ENCODE measurements around the gene KRTAP12-1.
"Not testable (repeated sequence)": the region's sequence is repeated elsewhere in the genome, so short reads cannot be mapped to it uniquely, and the experiment has no call there.

The KRTAP12-1 gene

GRCh38 chr21:44647222-44647552 is 34.8 kb downstream of the KRTAP12-1 start:
- H3K27me3 ChIP-seq (ENCODE audit: insufficient read depth, low read length), result no peaks in the 10 kb centered on the region
- no peak overlapping the region for H3K4me2 ChIP-seq (ENCODE audit: low read length)
- no peak for TF ChIP-seq EZH2 (IDR thresholded peaks at IDR 0.05; ENCODE audit: borderline replicate concordance, low read length)
- TF ChIP-seq, protein P1, sequence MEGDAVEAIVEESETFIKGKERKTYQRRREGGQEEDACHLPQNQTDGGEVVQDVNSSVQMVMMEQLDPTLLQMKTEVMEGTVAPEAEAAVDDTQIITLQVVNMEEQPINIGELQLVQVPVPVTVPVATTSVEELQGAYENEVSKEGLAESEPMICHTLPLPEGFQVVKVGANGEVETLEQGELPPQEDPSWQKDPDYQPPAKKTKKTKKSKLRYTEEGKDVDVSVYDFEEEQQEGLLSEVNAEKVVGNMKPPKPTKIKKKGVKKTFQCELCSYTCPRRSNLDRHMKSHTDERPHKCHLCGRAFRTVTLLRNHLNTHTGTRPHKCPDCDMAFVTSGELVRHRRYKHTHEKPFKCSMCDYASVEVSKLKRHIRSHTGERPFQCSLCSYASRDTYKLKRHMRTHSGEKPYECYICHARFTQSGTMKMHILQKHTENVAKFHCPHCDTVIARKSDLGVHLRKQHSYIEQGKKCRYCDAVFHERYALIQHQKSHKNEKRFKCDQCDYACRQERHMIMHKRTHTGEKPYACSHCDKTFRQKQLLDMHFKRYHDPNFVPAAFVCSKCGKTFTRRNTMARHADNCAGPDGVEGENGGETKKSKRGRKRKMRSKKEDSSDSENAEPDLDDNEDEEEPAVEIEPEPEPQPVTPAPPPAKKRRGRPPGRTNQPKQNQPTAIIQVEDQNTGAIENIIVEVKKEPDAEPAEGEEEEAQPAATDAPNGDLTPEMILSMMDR (IDR thresholded peaks at IDR 0.05; ENCODE audit: low read length), result no peak

GRCh38 chr21:44646366-44647221 is 35.4 kb downstream of the KRTAP12-1 start, which contains the start of gene KRTAP10-11:
Gene KRTAP10-11 (plus strand): TSS chr21:44646414. CDS start chr21:44646459, 45 bp downstream.
- H4K20me1 ChIP-seq (ENCODE audit: insufficient read depth, low read length); H3K9me2 ChIP-seq (ENCODE audit: low read depth, low read length); H3K27me3 ChIP-seq (ENCODE audit: insufficient read depth, low read length); H3K9ac ChIP-seq (ENCODE audit: low read length); H3K4me2 ChIP-seq (ENCODE audit: low read length); H3K4me3 ChIP-seq (ENCODE audit: low read depth, low read length, poor library complexity, severe bottlenecking); H3K36me3 ChIP-seq (ENCODE audit: insufficient read depth, low read length); H3K4me1 ChIP-seq (ENCODE audit: insufficient read depth, low read length, severe bottlenecking); H2AFZ ChIP-seq (ENCODE audit: low read length); H3F3A ChIP-seq (ENCODE audit: insufficient read depth, low read length); H3K79me2 ChIP-seq (ENCODE audit: insufficient read depth, low read length); H3K27ac ChIP-seq (ENCODE audit: low read depth, low read length, poor library complexity, severe bottlenecking); H3K9me3 ChIP-seq (ENCODE audit: low read length): not testable (repeated sequence)

More at GRCh38 chr21:44647222-44647552, 34.8 kb downstream of the KRTAP12-1 start:
- peaks cover 8% of the 10 kb centered on the region for H3K9me3 ChIP-seq (ENCODE audit: low read length)
- no peaks in the 10 kb centered on the region for H3K79me2 ChIP-seq (ENCODE audit: insufficient read depth, low read length)
- H3F3A ChIP-seq (ENCODE audit: insufficient read depth, low read length), result no peaks in the 10 kb centered on the region
- H2AFZ ChIP-seq (ENCODE audit: low read length), result no peak overlapping the region
- no peak overlapping the region for H3K4me3 ChIP-seq (ENCODE audit: low read depth, low read length, poor library complexity, severe bottlenecking)
- no peaks in the 10 kb centered on the region for H3K4me1 ChIP-seq (ENCODE audit: insufficient read depth, low read length, severe bottlenecking)
- H3K9ac ChIP-seq (ENCODE audit: low read length), result no peak overlapping the region
- no peaks in the 10 kb centered on the region for H3K36me3 ChIP-seq (ENCODE audit: insufficient read depth, low read length)
- no peaks in the 10 kb centered on the region for H3K9me2 ChIP-seq (ENCODE audit: low read depth, low read length)
- H4K20me1 ChIP-seq (ENCODE audit: insufficient read depth, low read length), result no peaks in the 10 kb centered on the region
- H3K27ac ChIP-seq (ENCODE audit: low read depth, low read length, poor library complexity, severe bottlenecking), result no peak overlapping the region

GRCh38 chr21:44644878-44645277 is 37.1 kb downstream of the KRTAP12-1 start:
- no peak overlapping the region for H2AFZ ChIP-seq (ENCODE audit: low read length)
- no peak overlapping the region for H3K9ac ChIP-seq (ENCODE audit: low read length)
- H3K4me1 ChIP-seq (ENCODE audit: insufficient read depth, low read length, severe bottlenecking), result no peaks in the 10 kb centered on the region
- no peak overlapping the region for H3K4me2 ChIP-seq (ENCODE audit: low read length)
- no peaks in the 10 kb centered on the region for H3K36me3 ChIP-seq (ENCODE audit: insufficient read depth, low read length)
- TF ChIP-seq, protein P1 (IDR thresholded peaks at IDR 0.05; ENCODE audit: low read length), result no peak
- TF ChIP-seq EZH2 (IDR thresholded peaks at IDR 0.05; ENCODE audit: borderline replicate concordance, low read length), result no peak
- no peaks in the 10 kb centered on the region for H3K9me2 ChIP-seq (ENCODE audit: low read depth, low read length)
- no peak overlapping the region for H3K27ac ChIP-seq (ENCODE audit: low read depth, low read length, poor library complexity, severe bottlenecking)
- no peak overlapping the region for H3K4me3 ChIP-seq (ENCODE audit: low read depth, low read length, poor library complexity, severe bottlenecking)
- no peaks in the 10 kb centered on the region for H3F3A ChIP-seq (ENCODE audit: insufficient read depth, low read length)
- H3K79me2 ChIP-seq (ENCODE audit: insufficient read depth, low read length), result no peaks in the 10 kb centered on the region
- peaks cover 8% of the 10 kb centered on the region for H3K9me3 ChIP-seq (ENCODE audit: low read length)
- no peaks in the 10 kb centered on the region for H3K27me3 ChIP-seq (ENCODE audit: insufficient read depth, low read length)
- H4K20me1 ChIP-seq (ENCODE audit: insufficient read depth, low read length), result no peaks in the 10 kb centered on the region

All from OCI-LY1 (cell line).